GM12872 (cell line): ENCODE data around the gene TCERG1L.

Experiments used
- TF ChIP-seq, protein P1 (sequence below): IDR thresholded peaks from 3 replicates; pipeline ENCODE4 v1.5.1; 2011; ENCODE audit warnings: low read depth, mild to moderate bottlenecking, low read length, moderate library complexity; ENCODE audit not compliant: insufficient read depth

The TCERG1L gene

DNA sequence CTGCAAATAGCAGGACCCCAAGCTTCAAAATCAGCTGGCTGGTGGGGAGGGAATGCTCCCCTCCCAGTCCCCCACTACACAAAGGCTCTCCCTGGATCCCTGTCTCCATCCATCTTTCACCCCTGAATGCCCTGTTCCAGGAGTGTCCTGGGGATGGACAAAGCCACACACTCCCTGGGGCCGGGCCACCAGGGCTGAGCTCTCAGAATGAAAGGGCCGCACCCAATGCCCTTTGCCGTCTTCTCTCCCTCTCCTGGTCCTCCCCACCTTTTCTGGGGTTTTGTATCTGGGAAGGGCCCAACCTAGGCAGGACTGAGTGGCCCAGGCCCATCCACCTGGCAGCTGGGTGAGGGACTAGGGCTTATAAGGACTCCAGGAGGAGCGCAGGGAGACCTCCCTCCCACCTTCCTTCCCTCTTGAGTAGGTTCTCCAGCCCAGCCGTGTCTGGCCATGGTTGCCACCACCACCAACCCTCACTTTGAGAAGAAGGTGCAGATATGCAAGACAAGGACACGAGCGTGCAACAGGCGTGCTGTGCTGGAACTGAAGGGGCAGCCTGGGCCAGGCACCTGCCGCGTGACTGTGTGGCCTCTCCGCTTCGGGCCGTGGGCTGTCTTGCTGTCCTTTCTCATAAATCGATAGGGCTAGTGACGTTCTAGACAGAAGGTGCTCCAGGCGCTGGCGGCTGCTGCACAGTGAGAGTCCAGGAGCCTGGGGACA is 157.1 kb downstream of the TCERG1L start:
- TF ChIP-seq, protein P1, sequence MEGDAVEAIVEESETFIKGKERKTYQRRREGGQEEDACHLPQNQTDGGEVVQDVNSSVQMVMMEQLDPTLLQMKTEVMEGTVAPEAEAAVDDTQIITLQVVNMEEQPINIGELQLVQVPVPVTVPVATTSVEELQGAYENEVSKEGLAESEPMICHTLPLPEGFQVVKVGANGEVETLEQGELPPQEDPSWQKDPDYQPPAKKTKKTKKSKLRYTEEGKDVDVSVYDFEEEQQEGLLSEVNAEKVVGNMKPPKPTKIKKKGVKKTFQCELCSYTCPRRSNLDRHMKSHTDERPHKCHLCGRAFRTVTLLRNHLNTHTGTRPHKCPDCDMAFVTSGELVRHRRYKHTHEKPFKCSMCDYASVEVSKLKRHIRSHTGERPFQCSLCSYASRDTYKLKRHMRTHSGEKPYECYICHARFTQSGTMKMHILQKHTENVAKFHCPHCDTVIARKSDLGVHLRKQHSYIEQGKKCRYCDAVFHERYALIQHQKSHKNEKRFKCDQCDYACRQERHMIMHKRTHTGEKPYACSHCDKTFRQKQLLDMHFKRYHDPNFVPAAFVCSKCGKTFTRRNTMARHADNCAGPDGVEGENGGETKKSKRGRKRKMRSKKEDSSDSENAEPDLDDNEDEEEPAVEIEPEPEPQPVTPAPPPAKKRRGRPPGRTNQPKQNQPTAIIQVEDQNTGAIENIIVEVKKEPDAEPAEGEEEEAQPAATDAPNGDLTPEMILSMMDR, result no peak

DNA sequence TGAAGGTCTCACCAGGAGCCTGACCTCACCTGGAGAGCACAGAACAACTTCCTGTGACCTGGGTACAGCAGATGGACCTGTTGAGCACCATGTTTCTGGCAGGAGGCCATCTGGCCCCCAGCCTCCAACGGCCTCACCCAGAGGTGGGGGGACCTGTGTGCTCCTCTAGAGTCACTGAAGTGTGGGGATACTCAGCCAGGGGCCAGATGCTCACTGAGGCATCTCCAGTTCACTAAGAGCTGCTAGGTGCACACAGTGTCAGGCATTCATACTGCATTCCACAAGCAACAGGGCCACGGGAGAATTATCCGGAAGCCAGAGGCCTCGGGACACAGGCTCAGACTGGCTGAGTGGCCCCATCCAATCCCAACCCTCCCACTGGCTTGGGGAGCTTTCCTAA is 161.4 kb downstream of the TCERG1L start:
- TF ChIP-seq, protein P1, result no peak

DNA sequence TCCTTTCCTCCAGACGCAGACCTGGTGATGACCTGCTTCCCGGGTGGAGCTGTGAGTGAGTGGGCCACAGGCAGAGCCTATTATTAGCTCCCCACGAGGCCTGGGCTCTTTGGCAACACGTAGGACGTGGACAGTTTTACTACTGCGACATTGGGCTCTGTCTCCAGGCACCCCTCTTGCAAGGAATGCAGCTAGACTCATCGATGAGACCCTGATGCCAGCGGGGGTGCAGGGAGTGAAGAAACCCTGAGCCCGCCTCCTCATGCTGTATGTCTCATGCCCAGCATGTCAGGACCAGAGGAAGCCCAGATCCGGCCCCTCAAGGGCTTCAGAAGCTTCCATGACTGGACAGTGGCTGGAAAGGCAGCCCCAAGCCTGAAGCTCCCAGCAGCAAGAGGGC is 161.9 kb downstream of the TCERG1L start:
- TF ChIP-seq, protein P1, result no peak

DNA sequence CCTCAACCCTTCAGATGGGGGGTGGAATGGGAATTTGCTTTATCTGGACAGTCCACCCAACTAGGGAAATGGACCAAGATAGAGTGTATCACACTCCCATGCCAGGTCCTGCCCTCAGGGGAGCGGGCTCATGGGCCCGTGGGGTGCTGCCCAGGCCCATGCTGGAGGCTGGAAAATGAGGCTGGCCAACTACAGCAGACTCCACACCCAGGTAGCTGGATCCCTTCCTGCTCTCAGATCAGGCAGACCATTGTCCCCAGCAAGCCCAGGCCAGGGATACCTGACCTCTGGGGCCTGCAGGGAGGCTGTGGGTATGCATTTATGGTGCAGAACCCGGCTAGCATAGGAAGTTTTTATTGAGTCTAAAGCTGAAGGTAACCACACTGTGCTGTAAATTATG is 162.4 kb downstream of the TCERG1L start:
- TF ChIP-seq, protein P1, result no peak

DNA sequence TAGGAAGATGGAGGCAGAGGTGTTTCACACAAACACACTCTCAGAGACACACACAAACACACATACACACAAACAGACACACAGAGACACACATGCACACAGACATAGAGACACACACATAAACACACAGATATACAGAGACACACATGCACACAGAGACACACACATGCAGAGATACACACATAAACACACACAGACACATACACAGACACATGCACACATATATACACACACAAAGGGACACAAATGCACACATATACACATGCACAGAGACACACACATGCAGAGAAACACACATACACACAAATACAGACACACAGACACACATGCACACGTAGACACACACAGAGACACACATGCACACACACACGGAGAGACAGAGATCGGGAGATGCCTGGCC is 163.3 kb downstream of the TCERG1L start:
- TF ChIP-seq, protein P1, result no peak

DNA sequence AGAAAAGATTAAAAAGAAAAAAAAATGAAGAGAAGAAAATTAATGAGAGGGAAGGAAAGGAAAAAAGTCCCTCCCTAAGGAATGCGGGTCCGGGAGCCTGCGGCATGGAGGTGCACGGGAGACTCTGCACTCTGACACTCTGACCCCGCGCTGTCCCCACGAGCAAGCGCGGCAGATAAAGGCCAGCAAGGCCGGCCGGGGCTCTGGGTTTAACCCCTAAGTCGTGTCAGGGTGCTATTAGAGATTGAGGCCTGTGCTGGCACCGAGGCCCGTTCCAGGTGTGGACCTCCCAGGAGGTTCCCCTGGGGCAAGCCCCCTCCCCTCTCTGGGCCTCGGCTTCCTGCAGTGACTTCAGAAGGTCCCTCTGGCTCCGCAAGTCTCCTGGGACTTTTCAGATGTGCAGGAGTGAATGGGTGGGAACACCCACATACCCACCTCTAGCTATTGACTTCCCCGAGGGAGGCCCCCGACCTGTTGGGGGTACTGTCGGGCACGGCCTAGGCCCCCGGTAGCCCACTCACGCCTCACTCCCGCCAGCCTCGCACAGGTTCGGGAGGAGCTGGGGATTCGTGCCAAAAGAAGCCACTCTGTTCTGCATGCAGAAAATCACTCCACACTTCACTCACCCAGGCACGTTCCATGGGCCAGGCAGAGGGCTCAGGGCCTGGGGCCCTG is 164.1 kb downstream of the TCERG1L start:
- TF ChIP-seq, protein P1, result no peak

DNA sequence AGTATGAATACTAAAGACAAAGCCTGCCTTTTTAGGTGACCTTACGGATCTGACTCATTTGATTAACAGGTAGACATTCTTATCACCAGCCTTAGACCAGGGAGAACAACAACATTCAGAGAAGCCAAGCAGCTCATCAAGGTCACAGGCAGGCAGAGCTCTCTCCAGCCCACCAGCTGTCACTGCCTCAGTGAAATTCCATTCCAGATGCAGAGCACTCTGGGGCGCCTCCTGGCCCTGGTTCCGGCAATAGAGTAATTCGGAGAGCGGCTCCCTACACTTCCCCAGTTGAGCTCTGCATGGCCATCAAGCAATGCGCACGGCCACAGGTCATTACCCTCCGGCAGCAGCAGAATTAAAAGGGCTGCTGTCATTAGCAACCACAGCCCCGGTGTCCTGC is 164.7 kb downstream of the TCERG1L start:
- TF ChIP-seq, protein P1, result no peak
